Uterus (tissue), 4 donors: ENCODE data around the gene ERICH6. TPM values are rescaled to one million over a fixed set of nuclear protein-coding genes. Genes with fewer than 3 reads are reported as not detected.

ENCODE experiments used
- DNase-seq, 2 donors: peaks; one replicate each; pipeline ENCODE4 v3.0.0-alpha.2; 2019 to 2020
- H3K27ac ChIP-seq, 2 donors: fragments of 200-600 bp; sonication (generic); 1 replicate in 1 of 2; 2 replicates in 1 of 2; pipeline ENCODE4 v1.5.1; 2016 to 2018
- H3K27me3 ChIP-seq, 2 donors: fragments of 200-600 bp; sonication (generic); one replicate each; pipeline ENCODE4 v1.5.1; 2018 to 2019; ENCODE audit warnings: control low read depth in 1 of 2
- H3K36me3 ChIP-seq, 2 donors: fragments of 200-600 bp; sonication (generic); one replicate each; pipeline ENCODE4 v1.5.1; 2019; ENCODE audit warnings: control low read depth in 1 of 2
- H3K4me1 ChIP-seq, 2 donors: fragments of 200-600 bp; sonication (generic); one replicate each; pipeline ENCODE4 v1.5.1; 2018 to 2019; ENCODE audit warnings: control low read depth in 1 of 2
- H3K4me3 ChIP-seq, 2 donors: fragments of 200-600 bp; sonication (generic); 1 replicate in 1 of 2; 2 replicates in 1 of 2; pipeline ENCODE4 v1.5.1; 2018 to 2019; ENCODE audit warnings: mild to moderate bottlenecking in 1 of 2
- H3K9me3 ChIP-seq, 2 donors: fragments of 200-600 bp; sonication (generic); one replicate each; pipeline ENCODE4 v1.5.1; 2019; ENCODE audit warnings: control low read depth in 1 of 2
- POLR2A ChIP-seq, 2 donors: fragments of 450-650 bp; IDR thresholded peaks; one replicate each; pipeline ENCODE4 v1.6.1; 2016; ENCODE audit warnings: antibody characterized with exemption in 2 of 2, mild to moderate bottlenecking in 1 of 2, moderate library complexity in 1 of 2
- intact Hi-C: fragments of 100-400 bp; cut with DNase I; formaldehyde crosslinking; loops from one replicate; pipeline ENCODE4 v1.15.1; 2023; ENCODE audit warnings: low total_unique reads
- total RNA-seq, 4 donors: library from RNA; depleted of rRNA in 3 of 4; stranded (reverse); fragments of >200 nt in 3 of 4; gene quantifications; one replicate each; pipeline versions ENCODE4 v1.1.0 to v1.2.4, GENCODE V29; 2014 to 2023
- TF ChIP-seq, protein P1 (sequence below), 4 experiments: fragments of 200-600 bp in 2 of 4; fragments of 450-650 bp in 2 of 4; sonication (generic) in 2 of 4; IDR thresholded peaks; one replicate each; pipeline ENCODE4 v1.5.1; 2016 to 2019; ENCODE audit warnings: antibody characterized with exemption in 4 of 4, mild to moderate bottlenecking in 2 of 4, moderate library complexity in 1 of 4
- donor health status: DM: yes; HTN: yes; CAD: no.

The ERICH6 gene
- total RNA-seq, result not detected

DNA sequence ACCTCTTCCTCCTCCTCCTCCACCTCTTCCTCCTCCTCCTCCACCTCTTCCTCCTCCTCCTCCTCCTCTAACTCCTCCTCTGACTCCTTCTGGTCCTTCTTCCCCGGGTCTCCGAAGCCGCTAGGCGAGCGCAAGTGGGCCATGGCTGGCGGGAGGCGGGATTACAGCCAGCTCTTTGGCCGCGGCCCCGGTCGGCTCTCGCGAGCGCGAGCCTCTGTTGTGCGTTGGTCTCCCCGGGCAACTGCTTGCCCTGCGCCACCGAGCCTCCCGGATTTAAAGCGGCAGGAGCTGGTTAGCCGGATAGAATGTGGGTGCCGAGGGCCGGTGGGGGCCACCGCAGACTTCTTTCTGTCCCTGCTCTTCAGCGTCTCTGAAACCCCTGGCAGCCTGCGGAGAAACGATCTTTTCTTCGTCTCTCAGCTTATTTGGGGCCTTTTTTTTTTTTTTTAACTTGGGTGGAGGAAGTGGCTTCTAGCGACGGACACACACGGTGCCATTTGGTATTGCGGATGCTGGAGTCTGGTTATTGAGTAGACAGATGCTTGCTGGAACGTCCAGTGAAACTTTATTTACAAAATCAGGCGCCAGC lies at the start of gene ERICH6:
ERICH6 (minus strand) TSS at position 165 of the 589 bp plus-strand sequence; CDS start at position 143, 22 bp downstream.
- Histone ChIP-seq H3K27me3 (no peaks in the 10 kb centered on the region), H3K36me3 (no peaks in the 10 kb centered on the region), H3K27ac (peak within 1 kb of the TSS; percentile 78 to 82), H3K9me3 (no peaks in the 10 kb centered on the region), H3K4me1 (no peaks in the 10 kb centered on the region), H3K4me3 (peak within 1 kb of the TSS; percentile 48 to 56)
- DNase-seq, result peak; percentile 88 to 91
- intact Hi-C loops, result loop anchor here (5.0 kb wide), 1 partner anchor 102 kb away; the partner anchor contains the start of gene SELENOT
- TF ChIP-seq, protein P1, sequence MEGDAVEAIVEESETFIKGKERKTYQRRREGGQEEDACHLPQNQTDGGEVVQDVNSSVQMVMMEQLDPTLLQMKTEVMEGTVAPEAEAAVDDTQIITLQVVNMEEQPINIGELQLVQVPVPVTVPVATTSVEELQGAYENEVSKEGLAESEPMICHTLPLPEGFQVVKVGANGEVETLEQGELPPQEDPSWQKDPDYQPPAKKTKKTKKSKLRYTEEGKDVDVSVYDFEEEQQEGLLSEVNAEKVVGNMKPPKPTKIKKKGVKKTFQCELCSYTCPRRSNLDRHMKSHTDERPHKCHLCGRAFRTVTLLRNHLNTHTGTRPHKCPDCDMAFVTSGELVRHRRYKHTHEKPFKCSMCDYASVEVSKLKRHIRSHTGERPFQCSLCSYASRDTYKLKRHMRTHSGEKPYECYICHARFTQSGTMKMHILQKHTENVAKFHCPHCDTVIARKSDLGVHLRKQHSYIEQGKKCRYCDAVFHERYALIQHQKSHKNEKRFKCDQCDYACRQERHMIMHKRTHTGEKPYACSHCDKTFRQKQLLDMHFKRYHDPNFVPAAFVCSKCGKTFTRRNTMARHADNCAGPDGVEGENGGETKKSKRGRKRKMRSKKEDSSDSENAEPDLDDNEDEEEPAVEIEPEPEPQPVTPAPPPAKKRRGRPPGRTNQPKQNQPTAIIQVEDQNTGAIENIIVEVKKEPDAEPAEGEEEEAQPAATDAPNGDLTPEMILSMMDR (IDR thresholded peaks at IDR 0.05), result peak in 3 of 4 experiments; percentile 20 to 45 (median 23)
- peak; percentile 21 to 46 for TF ChIP-seq POLR2A (IDR thresholded peaks at IDR 0.05)

DNA sequence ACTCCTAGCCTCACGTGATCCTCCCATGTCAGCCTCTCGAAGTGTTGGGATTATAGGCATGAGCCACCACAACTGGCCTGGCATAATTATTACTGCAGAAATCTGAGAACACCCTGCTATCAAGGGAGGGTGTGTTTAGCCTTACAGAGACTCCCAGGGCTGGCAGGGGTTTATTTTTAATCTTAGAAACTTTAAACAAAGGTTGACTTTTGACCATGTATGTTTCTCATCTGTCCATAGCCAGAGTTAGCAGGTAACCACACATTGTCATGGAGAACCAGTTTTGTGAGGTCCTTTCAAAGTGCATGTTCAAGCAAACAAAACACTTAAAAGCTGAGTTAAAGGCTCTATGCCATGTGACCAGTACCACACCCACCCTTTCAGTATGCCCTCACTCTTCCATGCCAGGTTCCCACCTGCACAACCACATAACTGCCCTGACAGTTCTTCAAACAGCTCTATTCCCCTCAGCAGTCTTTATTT lies 48.1 kb upstream of the ERICH6 start:
- H3K27me3 ChIP-seq, result no peaks in the 10 kb centered on the region
- H3K4me1 ChIP-seq, result peaks cover 1 to 5% of the 10 kb centered on the region in 2 donors
- H3K4me3 ChIP-seq, result no peak overlapping the region
- no peak for TF ChIP-seq POLR2A (IDR thresholded peaks at IDR 0.05)
- TF ChIP-seq, protein P1 (IDR thresholded peaks at IDR 0.05), result no peak
- no peaks in the 10 kb centered on the region for H3K36me3 ChIP-seq
- intact Hi-C loops, result no loop called here
- no peak overlapping the region for H3K27ac ChIP-seq
- no peaks in the 10 kb centered on the region for H3K9me3 ChIP-seq
- DNase-seq, result no peak

DNA sequence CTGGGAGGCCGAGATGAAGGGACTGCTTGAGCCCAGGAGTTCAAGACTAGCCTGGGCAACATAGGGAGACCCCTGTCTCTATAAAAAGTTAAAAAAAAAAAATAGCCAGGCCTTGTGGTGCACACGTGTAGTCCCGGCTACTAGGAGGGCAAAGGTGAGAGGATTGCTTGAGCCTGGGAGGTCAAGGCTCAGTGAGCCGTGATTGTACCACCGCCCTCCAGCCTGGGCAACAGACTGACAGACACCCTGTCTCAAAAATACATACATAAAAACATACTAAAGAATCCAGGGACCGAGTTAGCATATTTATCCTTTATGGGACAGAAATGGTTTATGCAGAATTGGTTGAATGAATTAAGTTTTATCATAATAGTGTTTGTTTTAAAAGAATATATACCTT lies 45.5 kb upstream of the ERICH6 start:
- DNase-seq, result no peak
- H3K4me3 ChIP-seq, result no peak overlapping the region
- TF ChIP-seq, protein P1 (IDR thresholded peaks at IDR 0.05), result no peak
- TF ChIP-seq POLR2A (IDR thresholded peaks at IDR 0.05), result no peak
- no peaks in the 10 kb centered on the region for H3K9me3 ChIP-seq
- peaks cover 5 to 7% of the 10 kb centered on the region in 2 donors for H3K4me1 ChIP-seq
- no peaks in the 10 kb centered on the region for H3K36me3 ChIP-seq
- intact Hi-C loops, result no loop called here
- H3K27me3 ChIP-seq, result no peaks in the 10 kb centered on the region
- peak overlapping the region in 1 of 2 donors; percentile 17 for H3K27ac ChIP-seq

DNA sequence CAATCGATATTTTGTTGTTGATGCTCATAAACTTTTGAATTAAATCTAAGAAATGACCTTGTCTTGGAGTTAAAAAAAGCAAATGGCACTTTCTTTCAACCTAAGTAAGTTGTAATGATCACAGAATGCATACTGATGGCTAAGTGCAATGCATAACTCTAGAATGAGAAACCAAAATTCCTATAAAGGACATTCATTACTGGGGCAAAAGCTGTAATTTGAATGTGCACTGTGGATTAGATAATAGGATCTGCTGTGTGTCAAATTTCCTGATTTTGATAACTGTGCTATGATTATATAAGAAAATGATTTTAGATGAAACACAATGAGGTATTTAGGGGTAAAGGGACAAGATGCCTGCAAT lies 44.9 kb upstream of the ERICH6 start:
- intact Hi-C loops, result no loop called here
- Histone ChIP-seq H3K4me3 (no peak overlapping the region), H3K9me3 (no peaks in the 10 kb centered on the region), H3K4me1 (peaks cover 5 to 7% of the 10 kb centered on the region in 2 donors), H3K27me3 (no peaks in the 10 kb centered on the region), H3K27ac (peak overlapping the region in 1 of 2 donors; percentile 17), H3K36me3 (no peaks in the 10 kb centered on the region)
- no peak for TF ChIP-seq POLR2A (IDR thresholded peaks at IDR 0.05)
- TF ChIP-seq, protein P1 (IDR thresholded peaks at IDR 0.05), result no peak
- DNase-seq, result no peak

DNA sequence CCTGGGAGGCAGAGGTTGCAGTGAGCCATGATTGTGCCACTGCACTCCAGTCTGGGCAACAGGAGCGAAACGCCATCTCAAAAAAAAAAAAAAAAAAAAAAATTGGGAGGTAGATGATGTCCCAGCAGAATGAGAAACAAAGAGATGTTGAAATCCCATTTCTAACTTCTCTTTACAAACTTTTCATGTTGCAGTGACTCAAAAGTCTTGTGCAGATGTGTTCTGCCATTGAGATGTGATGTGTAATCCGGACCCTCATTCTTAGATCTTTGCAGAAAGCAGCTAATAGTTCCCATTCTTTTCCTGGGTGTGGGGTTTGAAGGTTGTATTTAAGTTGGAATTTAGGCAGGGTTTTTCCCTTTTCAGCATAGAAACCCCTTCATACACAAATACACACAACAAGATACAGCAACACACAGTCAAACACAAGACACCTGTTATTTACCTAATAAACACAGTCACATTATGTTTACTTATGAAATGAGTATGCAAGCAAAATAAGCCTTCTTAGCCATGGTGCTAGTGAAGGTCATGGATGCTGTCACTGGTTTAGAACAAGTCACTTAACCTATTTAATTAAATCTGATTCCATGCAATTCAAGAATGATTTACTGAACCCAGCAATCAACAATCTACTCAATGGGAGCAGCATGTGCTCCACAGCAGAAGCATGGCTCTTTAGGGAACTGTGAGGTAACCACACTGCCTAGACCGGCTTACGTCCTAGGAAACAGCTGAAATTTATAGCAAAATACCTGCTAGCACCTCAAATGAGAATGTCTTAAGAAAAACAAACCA lies 44.4 kb upstream of the ERICH6 start:
- H3K27ac ChIP-seq, result peak overlapping the region; percentile 68 to 78
- peaks cover 5 to 7% of the 10 kb centered on the region in 2 donors for H3K4me1 ChIP-seq
- H3K36me3 ChIP-seq, result no peaks in the 10 kb centered on the region
- H3K27me3 ChIP-seq, result no peaks in the 10 kb centered on the region
- H3K4me3 ChIP-seq, result no peak overlapping the region
- H3K9me3 ChIP-seq, result no peaks in the 10 kb centered on the region
- intact Hi-C loops, result no loop called here
- DNase-seq, result no peak
- TF ChIP-seq, protein P1 (IDR thresholded peaks at IDR 0.05), result no peak
- TF ChIP-seq POLR2A (IDR thresholded peaks at IDR 0.05), result no peak
